Natural killer cell (primary cell): ENCODE results near the gene GPM6B. TPM values are rescaled to one million over a fixed set of nuclear protein-coding genes. Genes with fewer than 3 reads are reported as not detected.

Experiments used
- ATAC-seq, 3 donors: fragments of 150-1000 bp in 2 of 3; fragments of 200-7000 bp in 1 of 3; cut with Tn5 transposase; 1 replicate in 1 of 3; 2 replicates in 2 of 3; pipeline ENCODE4 v1.10.0; 2021; ENCODE audit warnings: mild to moderate bottlenecking in 2 of 3, moderate library complexity in 2 of 3
- DNase-seq, 2 donors: peaks; one replicate each; pipeline versions ENCODE4 v3.0.0 to v3.0.0-alpha.2; 2013 to 2021; ENCODE audit warnings: mixed read lengths in 1 of 2
- H3K27ac ChIP-seq: one replicate; pipeline ENCODE4 v1.5.1; 2013; ENCODE audit warnings: mild to moderate bottlenecking, low read length
- H3K27me3 ChIP-seq: one replicate; pipeline ENCODE4 v1.6.1; 2013; ENCODE audit warnings: low read length; ENCODE audit not compliant: control insufficient read depth, insufficient read depth
- H3K36me3 ChIP-seq: one replicate; pipeline ENCODE4 v1.6.1; 2013; ENCODE audit warnings: low read length; ENCODE audit not compliant: control insufficient read depth, insufficient read depth
- H3K4me1 ChIP-seq: one replicate; pipeline ENCODE4 v1.6.1; 2013; ENCODE audit warnings: low read length; ENCODE audit not compliant: control insufficient read depth, insufficient read depth
- H3K4me3 ChIP-seq: one replicate; pipeline ENCODE4 v1.5.1; 2013; ENCODE audit warnings: low read length
- H3K9me3 ChIP-seq: one replicate; pipeline ENCODE4 v1.6.1; 2013; ENCODE audit warnings: low read length; ENCODE audit not compliant: control insufficient read depth, insufficient read depth
- H3K27ac Mint-ChIP-seq, 2 donors: one replicate each; pipeline ENCODE4 v1.8.0; 2022; ENCODE audit warnings: mild to moderate bottlenecking in 2 of 2, mixed read lengths in 2 of 2, moderate library complexity in 1 of 2
- H3K27me3 Mint-ChIP-seq, 2 donors: one replicate each; pipeline ENCODE4 v1.8.0; 2022; ENCODE audit warnings: low read depth in 2 of 2, mixed read lengths in 2 of 2
- H3K36me3 Mint-ChIP-seq: one replicate; pipeline ENCODE4 v1.8.0; 2022; ENCODE audit warnings: mixed read lengths
- H3K4me1 Mint-ChIP-seq, 2 donors: one replicate each; pipeline ENCODE4 v1.8.0; 2022; ENCODE audit warnings: mixed read lengths in 2 of 2
- H3K4me3 Mint-ChIP-seq: one replicate; pipeline ENCODE4 v1.8.0; 2022; ENCODE audit warnings: mild to moderate bottlenecking, moderate library complexity, mixed read lengths
- H3K9me3 Mint-ChIP-seq, 2 donors: one replicate each; pipeline ENCODE4 v1.8.0; 2022; ENCODE audit warnings: mixed read lengths in 2 of 2
- WGBS: methylation state at CpG from one replicate; pipeline ENCODE4 v1.1.7; 2013; ENCODE audit warnings: missing lambda C conversion rate; ENCODE audit not compliant: insufficient coverage; 5-methylcytosine and 5-hydroxymethylcytosine counted together
- intact Hi-C: fragments of 100-400 bp; cut with micrococcal nuclease; formaldehyde crosslinking; loops from one replicate; pipeline ENCODE4 v1.14.2; 2022
- total RNA-seq, 4 donors: library from RNA; stranded (reverse); fragments of 120-200 nt in 1 of 4; gene quantifications; one replicate each; pipeline versions ENCODE4 v1.2.3 to v1.2.4, GENCODE V29; 2013 to 2022
- TF ChIP-seq, protein P1 (sequence below): fragments of 200-600 bp; IDR thresholded peaks from one replicate; pipeline ENCODE4 v1.8.0; 2022; ENCODE audit warnings: antibody characterized with exemption

The GPM6B gene
- total RNA-seq, 3 donors from 2014 or later (not counting 1 experiment from before 2014, with no cell fraction given), result not detected

DNA sequence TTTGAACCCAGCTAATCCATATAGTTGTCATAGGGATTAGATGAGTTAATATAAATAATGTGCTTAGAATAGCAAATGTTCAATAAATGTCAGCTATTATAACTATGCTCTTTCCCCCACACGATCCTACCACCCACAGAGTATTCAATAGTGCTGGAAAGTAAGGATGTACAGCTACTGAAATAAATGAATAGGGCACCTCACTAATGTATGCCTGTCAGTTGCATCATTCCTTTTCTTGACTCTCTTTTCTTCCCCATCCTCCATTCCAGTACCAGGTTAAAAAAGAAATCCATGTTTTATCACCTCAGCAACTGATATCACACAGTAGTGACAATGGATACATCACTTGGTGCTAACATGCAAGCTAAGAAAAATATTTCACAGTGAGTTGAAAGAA is 42.8 kb upstream of the GPM6B start:
- Mint-ChIP-seq H3K4me1 (no peaks in the 10 kb centered on the region), H3K27ac (no peak overlapping the region), H3K4me3 (no peak overlapping the region), H3K9me3 (no peaks in the 10 kb centered on the region), H3K27me3 (peaks cover 9 to 33% of the 10 kb centered on the region in 2 donors), H3K36me3 (no peaks in the 10 kb centered on the region)
- no peaks in the 10 kb centered on the region for H3K27me3 ChIP-seq
- no peak for ATAC-seq
- TF ChIP-seq, protein P1, sequence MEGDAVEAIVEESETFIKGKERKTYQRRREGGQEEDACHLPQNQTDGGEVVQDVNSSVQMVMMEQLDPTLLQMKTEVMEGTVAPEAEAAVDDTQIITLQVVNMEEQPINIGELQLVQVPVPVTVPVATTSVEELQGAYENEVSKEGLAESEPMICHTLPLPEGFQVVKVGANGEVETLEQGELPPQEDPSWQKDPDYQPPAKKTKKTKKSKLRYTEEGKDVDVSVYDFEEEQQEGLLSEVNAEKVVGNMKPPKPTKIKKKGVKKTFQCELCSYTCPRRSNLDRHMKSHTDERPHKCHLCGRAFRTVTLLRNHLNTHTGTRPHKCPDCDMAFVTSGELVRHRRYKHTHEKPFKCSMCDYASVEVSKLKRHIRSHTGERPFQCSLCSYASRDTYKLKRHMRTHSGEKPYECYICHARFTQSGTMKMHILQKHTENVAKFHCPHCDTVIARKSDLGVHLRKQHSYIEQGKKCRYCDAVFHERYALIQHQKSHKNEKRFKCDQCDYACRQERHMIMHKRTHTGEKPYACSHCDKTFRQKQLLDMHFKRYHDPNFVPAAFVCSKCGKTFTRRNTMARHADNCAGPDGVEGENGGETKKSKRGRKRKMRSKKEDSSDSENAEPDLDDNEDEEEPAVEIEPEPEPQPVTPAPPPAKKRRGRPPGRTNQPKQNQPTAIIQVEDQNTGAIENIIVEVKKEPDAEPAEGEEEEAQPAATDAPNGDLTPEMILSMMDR, result no peak
- intact Hi-C loops, result no loop called here
- no peak overlapping the region for H3K27ac ChIP-seq
- H3K36me3 ChIP-seq, result no peaks in the 10 kb centered on the region
- DNase-seq, result no peak
- H3K4me3 ChIP-seq, result no peak overlapping the region
- no CpG with 5 or more reads among the region's 1 CpG for WGBS
- H3K4me1 ChIP-seq, result no peaks in the 10 kb centered on the region
- H3K9me3 ChIP-seq, result no peaks in the 10 kb centered on the region

DNA sequence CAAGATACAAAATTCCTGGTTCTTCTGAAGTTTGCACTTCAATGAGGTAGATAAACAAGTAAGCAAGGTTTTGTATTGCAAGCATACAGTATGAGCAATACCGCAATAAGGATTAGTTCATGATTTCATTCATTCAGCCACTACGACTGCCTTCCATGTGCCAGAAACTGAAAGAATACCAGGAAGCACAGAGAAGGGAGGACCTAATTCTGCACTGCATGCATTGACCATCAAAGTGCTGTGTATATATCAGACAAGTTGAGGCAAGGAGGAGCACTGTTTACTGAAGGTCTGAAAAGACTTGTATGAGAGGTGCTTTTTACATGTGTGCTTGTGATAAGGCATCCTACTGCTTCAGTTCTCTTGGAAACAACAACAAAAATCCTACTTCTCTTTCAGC is 40.9 kb upstream of the GPM6B start:
- WGBS, result 96% methylated on average over 2 of the region's 2 CpGs
- DNase-seq, result no peak
- Histone ChIP-seq H3K4me3 (no peak overlapping the region), H3K4me1 (no peaks in the 10 kb centered on the region), H3K9me3 (no peaks in the 10 kb centered on the region), H3K27me3 (no peaks in the 10 kb centered on the region), H3K27ac (no peak overlapping the region), H3K36me3 (no peaks in the 10 kb centered on the region)
- no peak for ATAC-seq
- Mint-ChIP-seq H3K27ac (no peak overlapping the region), H3K36me3 (no peaks in the 10 kb centered on the region), H3K4me3 (no peak overlapping the region), H3K4me1 (no peaks in the 10 kb centered on the region), H3K9me3 (no peaks in the 10 kb centered on the region), H3K27me3 (peaks cover 6 to 33% of the 10 kb centered on the region in 2 donors)
- TF ChIP-seq, protein P1, result no peak
- intact Hi-C loops, result no loop called here

DNA sequence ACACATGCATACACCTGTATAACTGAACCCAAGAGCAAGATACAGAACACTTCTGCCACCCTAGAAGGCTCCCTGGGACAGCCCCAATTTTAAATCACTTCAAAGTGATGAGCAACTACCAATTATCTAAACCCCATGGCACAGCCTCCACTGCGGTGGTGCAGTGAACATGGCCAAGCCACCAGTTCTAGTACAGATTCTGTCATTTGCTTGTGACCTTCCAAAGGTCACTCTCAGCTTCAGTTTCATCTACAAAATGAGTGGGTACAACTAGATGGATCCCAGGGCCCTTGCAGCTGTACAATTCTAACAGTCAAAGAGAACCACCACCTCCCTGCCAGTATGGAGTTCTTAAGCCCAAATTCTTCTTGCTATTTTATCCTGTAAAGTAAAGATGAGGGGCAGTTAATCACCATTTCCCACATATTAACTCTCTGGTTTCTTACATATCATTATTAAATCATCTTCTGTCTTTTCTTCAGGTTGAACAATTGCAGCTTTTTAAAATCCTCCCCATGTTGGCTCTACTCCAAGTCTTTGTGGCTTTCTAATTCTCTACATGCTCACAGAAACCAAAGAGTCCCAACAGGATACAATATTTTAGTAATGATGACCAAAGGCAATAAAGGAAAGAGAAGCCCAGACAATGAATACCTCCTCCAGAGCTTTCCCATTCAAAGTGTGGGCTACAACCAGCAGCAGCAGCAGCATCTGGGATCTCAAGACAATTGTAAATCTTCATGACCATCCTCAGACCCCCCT is 39.0 kb upstream of the GPM6B start:
- no peak for ATAC-seq
- no peaks in the 10 kb centered on the region for H3K27me3 ChIP-seq
- H3K36me3 ChIP-seq, result no peaks in the 10 kb centered on the region
- no peak overlapping the region for H3K4me3 Mint-ChIP-seq
- intact Hi-C loops, result no loop called here
- 82% methylated on average over 1 of the region's 1 CpG for WGBS
- no peaks in the 10 kb centered on the region for H3K4me1 Mint-ChIP-seq
- no peaks in the 10 kb centered on the region for H3K4me1 ChIP-seq
- DNase-seq, result no peak
- H3K27ac Mint-ChIP-seq, result no peak overlapping the region
- no peak overlapping the region for H3K27ac ChIP-seq
- peaks cover 4 to 28% of the 10 kb centered on the region in 2 donors for H3K27me3 Mint-ChIP-seq
- TF ChIP-seq, protein P1, result no peak
- H3K36me3 Mint-ChIP-seq, result no peaks in the 10 kb centered on the region
- no peaks in the 10 kb centered on the region for H3K9me3 ChIP-seq
- no peaks in the 10 kb centered on the region for H3K9me3 Mint-ChIP-seq
- H3K4me3 ChIP-seq, result no peak overlapping the region

DNA sequence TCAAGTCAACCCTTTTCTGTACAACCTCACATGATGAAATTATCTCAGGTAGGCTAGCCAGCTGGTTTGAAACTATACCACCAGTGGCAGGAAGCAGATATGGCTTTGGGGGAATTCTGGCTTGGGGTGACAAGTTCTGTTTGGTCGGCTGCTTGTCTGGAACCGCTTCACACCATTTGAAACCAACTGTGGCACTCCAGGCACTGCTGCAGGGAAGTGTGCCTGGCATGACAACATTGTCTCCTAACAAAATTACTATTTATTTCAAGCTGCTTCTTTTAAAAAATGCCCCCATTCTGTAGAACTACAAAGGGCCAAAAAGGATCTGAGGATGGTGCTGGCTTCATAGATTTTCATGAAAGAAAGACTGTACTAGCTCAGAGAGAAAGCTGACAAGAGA is 37.1 kb upstream of the GPM6B start:
- no peak overlapping the region for H3K4me3 Mint-ChIP-seq
- Histone ChIP-seq H3K9me3 (no peaks in the 10 kb centered on the region), H3K36me3 (no peaks in the 10 kb centered on the region), H3K4me1 (no peaks in the 10 kb centered on the region), H3K27ac (no peak overlapping the region), H3K27me3 (no peaks in the 10 kb centered on the region), H3K4me3 (no peak overlapping the region)
- 58% methylated on average over 2 of the region's 2 CpGs for WGBS
- H3K27ac Mint-ChIP-seq, result no peak overlapping the region
- H3K4me1 Mint-ChIP-seq, result no peaks in the 10 kb centered on the region
- no peaks in the 10 kb centered on the region for H3K36me3 Mint-ChIP-seq
- intact Hi-C loops, result no loop called here
- ATAC-seq (no peak), DNase-seq (no peak)
- H3K27me3 Mint-ChIP-seq, result peaks cover 4 to 27% of the 10 kb centered on the region in 2 donors
- H3K9me3 Mint-ChIP-seq, result no peaks in the 10 kb centered on the region
- TF ChIP-seq, protein P1, result no peak
